WI38 (cell line): ENCODE results near the gene CEP78.

Source experiments
- H3K4me3 ChIP-seq: 2 replicates; pipeline ENCODE4 v1.5.1; 2011; ENCODE audit warnings: low read depth, mild to moderate bottlenecking, control low read depth, low read length
- TF ChIP-seq, protein P1 (sequence below): IDR thresholded peaks from 2 replicates; pipeline ENCODE4 v1.5.1; 2012; ENCODE audit warnings: low read depth, mild to moderate bottlenecking, control low read depth, low read length

The CEP78 gene

DNA sequence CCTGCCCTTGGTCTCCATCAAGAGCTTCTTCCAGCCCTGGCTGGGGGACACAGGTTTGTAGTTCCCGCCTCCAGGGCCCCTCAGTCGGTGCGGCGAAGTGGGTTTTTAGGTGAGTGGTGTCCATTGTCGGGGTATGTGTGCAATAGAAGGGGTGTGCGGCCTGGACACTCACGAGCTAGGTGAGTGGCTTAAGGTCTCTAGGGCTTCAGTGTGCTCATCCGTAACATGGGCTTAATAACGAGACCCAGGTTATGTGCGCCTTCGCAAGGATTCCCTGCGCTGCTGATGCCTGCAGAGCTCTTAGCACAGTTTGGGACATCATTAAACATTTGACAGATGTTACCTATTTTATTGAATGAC is 656 bp downstream of the CEP78 start:
- TF ChIP-seq, protein P1, sequence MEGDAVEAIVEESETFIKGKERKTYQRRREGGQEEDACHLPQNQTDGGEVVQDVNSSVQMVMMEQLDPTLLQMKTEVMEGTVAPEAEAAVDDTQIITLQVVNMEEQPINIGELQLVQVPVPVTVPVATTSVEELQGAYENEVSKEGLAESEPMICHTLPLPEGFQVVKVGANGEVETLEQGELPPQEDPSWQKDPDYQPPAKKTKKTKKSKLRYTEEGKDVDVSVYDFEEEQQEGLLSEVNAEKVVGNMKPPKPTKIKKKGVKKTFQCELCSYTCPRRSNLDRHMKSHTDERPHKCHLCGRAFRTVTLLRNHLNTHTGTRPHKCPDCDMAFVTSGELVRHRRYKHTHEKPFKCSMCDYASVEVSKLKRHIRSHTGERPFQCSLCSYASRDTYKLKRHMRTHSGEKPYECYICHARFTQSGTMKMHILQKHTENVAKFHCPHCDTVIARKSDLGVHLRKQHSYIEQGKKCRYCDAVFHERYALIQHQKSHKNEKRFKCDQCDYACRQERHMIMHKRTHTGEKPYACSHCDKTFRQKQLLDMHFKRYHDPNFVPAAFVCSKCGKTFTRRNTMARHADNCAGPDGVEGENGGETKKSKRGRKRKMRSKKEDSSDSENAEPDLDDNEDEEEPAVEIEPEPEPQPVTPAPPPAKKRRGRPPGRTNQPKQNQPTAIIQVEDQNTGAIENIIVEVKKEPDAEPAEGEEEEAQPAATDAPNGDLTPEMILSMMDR = no peak
- peak overlapping the region; percentile 72 for H3K4me3 ChIP-seq

DNA sequence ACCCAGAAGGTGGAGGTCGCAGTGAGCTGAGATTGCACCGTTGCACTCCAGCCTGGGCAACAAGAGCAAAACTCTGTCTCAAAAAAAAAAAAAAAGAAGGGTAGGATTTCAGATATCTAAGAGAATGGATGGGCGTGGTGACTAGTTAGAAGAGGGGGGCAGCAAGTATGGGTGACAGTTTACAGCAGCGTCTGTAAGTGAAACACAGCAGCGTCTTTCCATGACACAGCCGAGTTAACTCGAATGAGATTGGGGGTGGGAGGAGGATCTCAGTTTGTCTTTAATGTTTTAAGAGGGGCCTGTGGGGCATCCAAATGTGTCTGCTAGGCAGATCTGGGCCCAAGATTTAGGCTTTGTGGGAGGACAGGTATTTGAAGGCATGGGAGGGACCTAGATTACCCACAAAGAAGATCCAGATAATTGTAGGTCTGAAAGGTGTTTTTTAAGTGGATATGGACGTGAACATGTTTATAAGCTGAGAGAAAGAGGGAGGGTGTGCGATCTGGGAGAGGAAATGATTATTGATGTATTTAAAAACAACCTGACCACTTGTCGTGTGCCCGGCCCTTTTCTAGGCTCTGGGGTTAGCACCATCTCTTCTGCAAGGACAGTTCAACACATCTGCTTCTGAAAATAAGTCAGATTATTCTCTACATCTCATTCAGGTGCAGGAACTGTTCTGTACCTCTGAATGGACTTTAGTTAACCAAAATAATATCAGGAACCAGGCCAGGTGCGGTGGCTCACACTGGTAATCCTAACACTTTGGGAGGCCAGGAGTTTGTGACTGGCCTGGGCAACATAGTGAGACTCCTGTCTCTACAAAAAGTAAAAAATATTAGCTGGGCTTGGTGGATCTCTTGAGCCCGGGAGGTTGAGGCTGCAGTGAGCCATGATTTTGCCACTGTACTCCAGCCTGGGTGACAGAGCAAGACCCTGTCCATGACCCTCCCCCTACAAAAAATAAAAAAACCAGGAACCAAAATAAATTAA is 2.5 kb downstream of the CEP78 start:
- TF ChIP-seq, protein P1 = no peak
- no peak overlapping the region for H3K4me3 ChIP-seq

DNA sequence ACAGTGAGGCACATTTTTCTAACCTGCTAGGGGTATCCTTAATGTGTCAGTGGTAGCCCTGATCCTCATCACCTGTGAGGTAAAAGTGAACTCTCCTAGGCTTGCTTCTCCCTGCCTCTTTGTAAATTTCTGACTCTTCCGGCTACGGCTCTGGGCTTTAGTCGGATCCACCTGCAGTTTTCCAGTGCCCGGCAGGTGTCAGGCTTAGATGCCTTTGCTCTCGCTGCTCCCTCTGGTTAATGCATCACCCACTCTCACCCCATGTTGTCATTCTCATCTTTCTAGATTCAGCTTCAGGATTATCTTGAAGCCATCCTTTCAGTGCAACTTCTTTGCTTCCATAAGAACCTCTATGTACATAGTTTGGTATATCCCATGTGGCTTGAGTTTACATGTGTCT is 3.6 kb downstream of the CEP78 start:
- TF ChIP-seq, protein P1 = no peak
- H3K4me3 ChIP-seq = no peak overlapping the region

DNA sequence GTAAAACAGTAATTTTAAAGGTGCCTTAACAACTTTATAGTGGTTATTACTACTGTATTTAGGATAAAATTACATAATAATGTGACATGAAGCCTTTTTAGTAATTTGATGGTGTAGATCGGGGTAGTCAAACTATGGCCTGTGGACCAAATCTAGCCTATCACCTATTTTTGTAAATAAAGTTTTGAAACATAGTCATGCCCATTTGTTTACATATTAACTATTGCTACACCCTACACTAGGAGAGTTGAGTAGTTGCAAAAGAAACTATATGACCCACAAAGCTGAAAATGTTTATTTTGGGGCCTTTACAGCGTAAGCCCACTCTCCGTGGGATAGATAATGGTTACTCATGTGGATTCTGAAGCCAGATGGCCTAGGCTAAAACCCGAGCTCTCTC is 6.2 kb downstream of the CEP78 start:
- TF ChIP-seq, protein P1 = no peak
- H3K4me3 ChIP-seq = no peak overlapping the region

DNA sequence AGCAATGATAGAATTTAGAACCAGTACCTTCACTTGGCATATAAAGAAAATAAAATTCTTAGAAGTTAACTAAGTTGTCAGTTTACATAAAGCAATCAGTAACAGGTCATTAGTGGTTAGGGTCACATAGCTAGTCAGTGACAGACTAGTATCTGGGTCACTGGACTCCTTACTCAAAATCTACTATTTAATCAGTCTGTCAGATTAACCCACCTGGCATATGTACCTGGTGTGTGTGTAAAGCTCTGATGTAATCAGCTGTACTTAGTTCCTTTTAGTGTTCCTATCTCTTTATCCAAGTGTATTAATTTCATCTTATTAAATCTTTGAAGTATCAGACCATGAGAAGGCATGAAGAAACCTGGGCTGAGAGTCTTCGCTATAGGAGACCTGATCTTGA is 7.3 kb downstream of the CEP78 start:
- H3K4me3 ChIP-seq = no peak overlapping the region
- TF ChIP-seq, protein P1 = no peak

DNA sequence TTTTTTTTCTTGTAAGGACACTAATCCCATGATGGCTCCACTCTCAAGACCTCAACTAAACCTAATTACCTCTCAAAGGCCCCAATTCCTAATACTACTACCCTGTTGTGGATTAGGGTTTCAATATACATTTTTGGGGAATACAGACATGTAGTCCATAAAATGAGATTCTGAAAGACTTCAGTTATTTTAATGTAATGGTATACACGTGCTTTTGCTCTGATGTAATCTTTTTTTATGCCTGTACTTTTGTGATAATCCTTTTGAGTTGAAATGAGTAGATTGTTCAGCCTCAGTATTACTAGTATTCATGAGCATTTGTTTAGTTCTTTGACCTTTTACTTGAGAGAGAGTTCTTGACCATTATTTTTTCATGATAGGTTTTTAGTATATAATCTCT is 9.5 kb downstream of the CEP78 start:
- TF ChIP-seq, protein P1 = no peak
- no peak overlapping the region for H3K4me3 ChIP-seq

DNA sequence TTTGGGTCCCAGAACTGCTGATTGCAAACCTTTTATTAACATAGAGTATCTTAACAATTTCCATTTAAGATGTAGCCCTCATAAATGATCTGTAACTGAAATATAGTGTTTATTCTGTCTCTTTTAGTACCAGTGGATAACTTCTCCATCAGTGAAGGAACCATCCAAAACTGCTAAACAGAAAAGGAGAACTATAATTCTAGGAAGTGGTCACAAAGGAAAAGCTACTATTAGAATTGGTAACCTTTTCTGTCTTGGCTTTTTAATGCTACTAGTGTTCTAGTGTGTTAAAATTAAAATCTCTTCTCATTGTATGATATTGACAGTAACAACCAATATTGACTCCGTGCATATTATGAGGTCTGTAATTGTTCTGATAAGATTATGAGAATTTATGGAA is 12.8 kb downstream of the CEP78 start:
- TF ChIP-seq, protein P1 = no peak
- H3K4me3 ChIP-seq = no peak overlapping the region
